GM18498 (cell line): ENCODE data around the gene ABCD4.
A peak's percentile ranks its signal among the peaks of the same experiment; 100 is the strongest.
"Not testable (repeated sequence)": the region's sequence is repeated elsewhere in the genome, so short reads cannot be mapped to it uniquely, and the experiment has no call there.

Experiments
- ATAC-seq: cut with Tn5 transposase; IDR thresholded peaks from one replicate; pipeline ENCODE4 v1.9.1; 2021; ENCODE audit warnings: mild to moderate bottlenecking, moderate library complexity; ENCODE audit not compliant: unreplicated experiment

The ABCD4 gene

DNA sequence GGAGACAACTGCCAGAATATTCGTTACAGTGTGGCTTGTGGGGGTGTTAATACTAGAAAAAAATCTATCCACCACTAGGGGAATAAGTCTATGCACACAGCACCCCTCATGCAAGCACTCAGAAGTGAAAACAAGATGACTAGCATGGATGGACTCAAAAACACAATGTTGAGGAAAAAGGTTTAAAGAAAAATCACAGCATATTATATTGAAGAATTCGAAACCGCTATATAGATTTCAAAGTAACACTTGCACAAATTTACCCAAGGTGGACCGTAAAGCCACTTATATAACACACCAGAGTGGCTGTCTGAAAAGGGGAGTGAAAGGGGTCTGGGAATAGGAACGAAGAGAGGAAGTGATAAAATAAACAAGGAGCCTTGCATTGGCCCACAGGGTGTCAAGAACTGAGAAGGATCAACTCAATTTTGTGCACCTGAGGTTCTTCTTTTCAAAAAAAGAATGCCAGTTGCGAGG is 544 bp downstream of the ABCD4 start:
- peak; percentile 46 for ATAC-seq

DNA sequence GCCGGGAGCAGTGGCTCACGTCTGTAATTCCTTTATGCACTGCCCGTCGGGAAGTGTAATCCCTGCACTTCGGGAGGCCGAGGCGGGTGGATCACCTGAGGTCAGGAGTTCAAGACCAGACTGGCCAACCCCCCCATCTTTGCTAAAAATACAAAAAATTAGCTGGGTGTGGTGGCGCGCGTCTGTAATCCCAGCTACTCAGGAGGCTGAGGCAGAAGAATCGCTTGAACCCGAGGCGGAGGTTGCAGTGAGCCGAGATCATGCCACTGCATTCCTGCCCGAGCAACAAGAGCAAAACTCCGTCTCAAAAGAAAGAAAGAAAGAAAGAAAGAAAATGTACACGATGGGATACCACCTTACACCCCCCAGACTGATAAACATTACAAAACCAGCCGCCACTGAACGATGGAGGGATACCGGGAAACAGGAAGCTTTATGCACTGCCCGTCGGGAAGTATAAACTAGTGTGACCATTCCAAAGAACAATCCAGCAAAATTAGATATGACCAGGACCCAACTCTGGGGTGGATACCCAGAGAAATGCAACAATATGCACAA is 1.1 kb downstream of the ABCD4 start:
- no peak for ATAC-seq

DNA sequence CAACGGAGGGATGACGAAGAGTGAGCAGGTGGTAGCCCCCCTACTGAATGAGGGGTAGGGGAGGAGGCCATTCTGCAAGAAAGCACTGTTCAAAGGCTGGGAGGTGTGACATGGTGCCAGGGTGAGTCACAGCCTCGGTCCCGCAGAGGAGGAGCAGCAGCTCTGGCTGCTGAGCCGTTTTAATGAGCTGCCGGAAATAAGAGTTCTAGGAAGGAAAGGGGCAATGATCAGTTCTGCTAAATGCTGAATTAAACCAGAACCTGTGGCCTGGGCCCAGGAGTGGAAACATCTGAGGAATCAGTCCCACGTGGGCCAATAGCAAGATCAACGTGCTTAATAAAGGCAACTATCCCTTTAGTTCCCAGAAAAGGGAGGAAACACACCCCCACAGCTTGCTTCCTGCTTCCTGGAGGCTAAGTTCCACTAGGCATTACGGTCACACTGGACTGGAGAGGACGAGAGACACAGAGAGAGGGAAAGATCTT is 3.6 kb downstream of the ABCD4 start:
- no peak for ATAC-seq

DNA sequence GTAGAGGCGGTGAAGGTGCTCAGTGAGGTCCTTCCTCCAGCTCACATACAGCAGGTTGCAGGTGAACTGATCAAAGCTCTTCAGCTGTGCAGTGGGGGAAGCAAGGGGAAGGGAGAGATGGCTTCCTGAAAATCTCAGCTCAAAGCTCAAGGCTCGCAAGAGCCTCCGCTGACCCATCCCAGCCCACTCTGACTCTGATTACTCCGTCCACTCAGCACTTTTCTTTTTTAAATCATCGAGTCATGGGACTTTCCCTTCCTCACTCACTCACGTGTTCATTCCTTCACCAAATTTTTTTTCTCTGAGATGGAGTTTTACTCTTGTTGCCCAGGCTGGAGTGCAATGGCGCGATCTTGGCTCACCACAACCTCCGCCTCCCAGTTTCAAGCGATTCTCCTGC is 4.7 kb downstream of the ABCD4 start:
- no peak for ATAC-seq

DNA sequence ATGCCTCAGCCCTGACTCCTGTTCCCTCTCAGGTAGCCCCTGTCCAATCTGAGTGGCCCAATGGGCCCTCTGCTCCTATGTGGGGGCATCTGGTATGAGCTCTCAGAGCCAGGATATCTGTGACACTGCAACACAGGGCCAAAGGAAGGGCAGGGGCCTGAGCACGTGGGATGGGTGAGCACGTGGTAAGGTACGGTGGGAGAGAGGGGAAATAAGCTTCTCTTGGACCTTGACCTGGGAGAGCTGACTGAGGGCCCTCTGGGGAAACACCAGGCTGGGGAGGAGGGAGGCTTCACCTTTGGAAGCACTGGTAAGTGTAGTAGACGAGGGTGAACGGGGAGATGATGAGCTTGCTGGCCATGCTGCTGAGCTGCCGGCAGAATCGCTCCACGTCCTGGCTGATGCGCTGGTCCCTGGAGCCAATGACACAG is 6.7 kb downstream of the ABCD4 start:
- no peak for ATAC-seq

DNA sequence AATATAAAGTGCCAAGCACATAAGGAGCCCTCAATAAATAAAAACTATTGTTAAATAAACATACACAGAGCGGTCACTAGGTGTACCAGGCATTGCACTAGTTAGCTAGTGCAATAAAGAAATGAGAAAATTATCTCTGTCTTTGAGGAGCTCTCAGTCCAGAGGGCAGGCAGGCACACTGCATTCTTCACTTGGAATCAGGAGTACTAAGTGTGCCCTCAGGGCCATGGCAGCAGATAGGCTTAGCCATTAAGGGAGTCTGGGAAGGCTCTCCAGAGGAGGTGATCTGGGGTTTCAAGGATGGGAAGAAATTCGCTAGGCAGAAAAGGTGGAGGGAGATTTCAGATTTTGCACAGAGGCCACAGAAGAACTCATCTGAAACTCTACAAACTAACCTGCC is 9.1 kb downstream of the ABCD4 start:
- ATAC-seq, result no peak

DNA sequence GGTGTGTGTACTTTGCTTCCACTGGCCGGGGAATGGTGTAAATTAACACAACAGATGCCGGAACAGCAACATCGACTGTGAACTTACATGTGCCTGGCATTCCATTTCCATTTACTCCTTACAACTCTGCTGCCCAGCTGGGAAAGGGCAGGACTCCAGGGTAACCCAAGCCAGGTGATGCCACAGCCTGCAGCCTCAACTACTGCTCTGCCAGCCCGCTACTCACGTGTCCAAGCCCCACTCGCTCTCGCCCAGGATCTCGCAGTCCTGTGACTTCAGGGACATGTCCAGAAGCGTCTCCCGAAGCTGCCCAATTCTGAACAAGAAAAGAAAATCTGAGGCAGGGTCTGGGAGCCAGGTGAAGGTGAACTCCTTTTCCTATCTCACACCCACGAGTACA is 10.7 kb downstream of the ABCD4 start:
- ATAC-seq, result no peak

DNA sequence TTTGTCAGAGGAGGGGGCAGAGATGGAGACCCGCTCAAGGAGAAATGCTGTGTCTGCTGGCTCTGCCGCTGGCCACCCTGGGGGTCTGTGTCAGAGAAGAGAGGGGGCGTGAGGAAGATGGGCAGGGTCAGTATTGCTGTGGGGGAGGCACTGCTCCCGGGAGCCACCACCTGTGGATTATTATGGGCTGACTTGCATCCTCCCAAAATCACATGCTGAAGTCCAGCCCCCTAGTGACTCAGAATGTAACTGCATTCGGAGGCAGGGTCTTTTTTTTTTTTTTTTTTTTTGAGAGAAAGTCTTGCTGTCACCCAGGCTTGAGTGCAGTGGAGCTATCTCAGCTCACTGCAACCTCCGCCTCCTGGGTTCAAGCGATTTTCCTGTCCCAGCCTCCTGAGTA is 12.3 kb downstream of the ABCD4 start:
- ATAC-seq, result no peak

DNA sequence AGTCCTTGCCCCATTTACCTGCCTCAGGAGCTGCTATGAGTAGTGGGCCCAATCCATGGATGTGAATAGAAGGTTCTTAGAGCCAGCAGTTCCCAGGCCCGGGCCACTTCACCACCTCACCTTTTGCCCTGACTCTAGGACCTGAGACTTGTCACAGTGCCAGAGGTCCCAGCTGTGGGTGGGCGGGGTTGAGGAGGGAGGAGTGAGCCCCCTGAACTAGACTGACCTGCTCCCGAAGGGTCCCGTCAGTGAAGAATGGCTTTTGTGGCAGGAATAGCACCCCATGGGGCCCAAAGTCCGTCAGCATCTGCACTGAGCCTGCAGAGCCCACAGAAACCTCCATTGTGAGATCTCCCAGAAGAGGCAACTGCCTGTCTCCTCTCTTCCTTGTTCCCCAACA is 12.9 kb downstream of the ABCD4 start:
- ATAC-seq, result no peak

DNA sequence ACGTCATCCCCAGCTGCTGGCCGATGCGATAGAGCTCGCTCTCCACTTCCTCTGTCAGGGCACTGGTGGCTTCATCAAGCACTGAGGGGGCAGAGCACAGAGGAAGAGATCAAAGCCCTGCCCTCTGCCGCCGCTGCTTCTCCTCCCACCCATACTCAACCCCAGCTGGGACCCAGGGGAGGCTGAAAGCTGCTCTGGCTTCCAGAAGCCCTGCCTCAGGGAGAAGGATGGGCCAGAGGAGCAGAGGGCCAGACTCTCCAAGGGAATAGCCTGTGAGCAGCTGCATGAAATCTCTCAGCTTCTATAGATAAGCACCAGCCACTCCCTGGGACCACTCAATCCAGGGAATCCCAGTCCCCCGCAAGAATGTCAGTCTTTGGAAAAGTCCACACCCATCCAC is 16.0 kb downstream of the ABCD4 start:
- ATAC-seq, result no peak

DNA sequence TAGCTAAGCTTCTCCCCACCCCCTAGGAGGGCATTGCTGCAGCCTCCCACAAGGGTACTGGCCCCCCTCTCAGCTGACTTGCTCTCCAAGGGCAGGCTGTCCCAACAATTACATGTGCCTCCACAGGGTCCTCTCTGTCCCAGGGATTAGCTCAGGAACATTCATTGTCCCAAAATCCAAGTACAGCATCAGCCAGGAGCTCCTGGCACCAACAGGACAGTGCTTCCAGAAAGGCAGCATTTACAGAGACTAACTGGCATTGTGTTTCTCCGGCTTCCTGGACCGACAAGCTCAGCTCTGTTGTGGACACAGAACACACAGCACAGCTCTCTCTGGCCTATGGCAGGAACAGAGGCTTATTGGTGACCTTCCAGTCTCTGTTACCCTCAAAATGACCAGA is 21.7 kb downstream of the ABCD4 start:
- ATAC-seq, result no peak

DNA sequence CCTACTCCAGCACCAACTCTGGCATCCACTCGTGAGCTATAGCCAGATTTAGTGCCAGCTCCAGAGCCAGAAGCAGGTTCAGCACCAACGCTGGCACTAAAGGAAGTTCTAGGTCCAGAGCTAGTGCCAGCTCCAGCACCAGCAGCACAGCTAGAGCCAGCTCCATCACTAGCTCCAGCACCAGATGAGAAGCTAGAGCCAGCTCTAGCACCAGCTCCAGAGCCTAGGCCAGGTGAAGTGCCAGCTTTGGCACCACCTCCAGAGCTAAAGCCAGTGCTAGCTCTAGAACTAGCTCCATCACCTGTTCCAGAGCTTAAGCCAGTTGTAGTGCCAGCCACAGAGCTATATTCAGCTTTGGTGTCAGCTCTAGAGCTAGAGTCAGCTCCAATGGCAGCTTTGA is 24.7 kb downstream of the ABCD4 start:
- ATAC-seq, result no peak

DNA sequence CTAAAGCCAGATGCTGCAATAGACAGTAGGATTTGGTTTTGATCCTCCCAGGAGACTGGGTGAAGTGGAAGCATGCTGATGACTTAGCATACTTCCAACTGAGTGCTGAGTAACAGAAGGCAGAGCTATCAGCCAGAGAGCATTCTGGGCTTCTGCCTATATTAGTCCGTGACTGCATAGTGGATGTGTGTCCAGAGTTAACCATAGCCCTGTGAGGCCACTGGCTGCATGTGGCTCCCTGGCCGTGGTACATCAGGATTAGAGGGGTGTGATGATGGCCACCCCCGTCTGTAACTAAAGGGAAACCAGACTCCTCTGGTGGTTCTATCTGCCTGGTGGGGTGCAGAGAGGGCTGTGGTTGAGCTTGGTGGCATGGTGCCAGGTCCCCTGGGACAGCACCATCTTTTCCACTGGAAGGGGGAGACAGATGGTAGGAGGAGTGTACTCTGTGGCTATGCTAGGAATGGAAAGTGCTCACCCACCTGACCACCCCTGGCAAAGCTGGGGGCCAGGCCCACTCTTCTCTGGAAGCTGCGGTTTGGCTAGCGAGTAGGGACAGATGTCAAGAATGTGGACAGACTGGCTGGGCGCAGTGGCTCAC is 27.4 kb downstream of the ABCD4 start:
- no peak for ATAC-seq

DNA sequence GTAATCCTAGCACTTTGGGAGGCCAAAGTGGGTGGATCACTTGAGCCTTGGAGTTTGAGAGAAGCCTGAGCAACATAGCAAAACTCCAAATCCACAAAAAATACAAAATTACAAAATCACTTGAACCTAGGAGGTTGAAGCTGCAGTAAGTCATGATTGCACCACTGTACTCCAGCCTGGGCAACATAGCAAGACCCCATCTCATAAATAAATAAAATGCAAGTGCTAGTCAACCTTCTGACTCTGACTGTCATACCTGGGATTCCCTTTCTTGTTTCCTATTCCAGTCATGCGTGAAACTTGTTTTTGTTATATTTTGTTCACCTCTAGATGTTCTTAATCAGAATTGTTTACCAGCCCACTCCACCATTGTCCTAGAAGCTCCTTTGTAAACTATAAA is 31.4 kb downstream of the ABCD4 start:
- no peak for ATAC-seq

DNA sequence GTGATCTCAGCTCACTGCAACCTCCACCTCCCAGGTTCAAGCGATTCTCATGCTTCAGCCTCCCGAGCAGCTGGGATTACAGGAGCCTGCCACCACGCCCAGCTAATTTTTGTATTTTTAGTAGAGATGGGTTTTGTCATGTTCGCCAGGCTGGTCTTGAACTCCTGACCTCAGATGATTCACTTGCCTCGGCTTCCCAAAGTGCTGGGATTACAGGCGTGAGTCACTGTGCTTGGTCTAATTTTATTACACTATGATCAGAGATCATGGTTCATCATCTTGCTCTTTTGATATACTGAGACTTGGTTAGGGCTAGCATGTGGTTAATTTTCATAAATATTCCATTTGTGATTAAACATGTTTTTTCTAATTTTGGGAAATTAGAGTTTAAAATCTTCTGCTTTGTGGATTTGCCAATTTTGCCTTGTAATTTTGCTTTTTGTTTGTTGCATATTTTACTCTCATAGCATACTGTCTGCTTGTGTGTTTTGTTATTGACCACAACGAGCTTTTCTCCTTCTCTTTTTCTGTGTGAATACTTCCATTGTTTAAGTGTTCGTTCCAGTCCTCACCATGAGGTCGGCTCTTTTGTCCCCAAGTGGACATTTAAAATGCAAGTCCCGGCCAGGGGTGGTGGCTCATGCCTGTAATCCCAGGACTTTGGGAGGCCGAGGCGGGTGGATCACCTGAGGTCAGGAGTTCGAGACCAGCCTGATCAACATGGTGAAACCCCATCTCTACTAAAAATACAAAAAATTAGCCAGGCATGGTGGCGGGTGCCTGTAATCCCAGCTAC is 32.2 kb downstream of the ABCD4 start:
- not testable (repeated sequence) for ATAC-seq

DNA sequence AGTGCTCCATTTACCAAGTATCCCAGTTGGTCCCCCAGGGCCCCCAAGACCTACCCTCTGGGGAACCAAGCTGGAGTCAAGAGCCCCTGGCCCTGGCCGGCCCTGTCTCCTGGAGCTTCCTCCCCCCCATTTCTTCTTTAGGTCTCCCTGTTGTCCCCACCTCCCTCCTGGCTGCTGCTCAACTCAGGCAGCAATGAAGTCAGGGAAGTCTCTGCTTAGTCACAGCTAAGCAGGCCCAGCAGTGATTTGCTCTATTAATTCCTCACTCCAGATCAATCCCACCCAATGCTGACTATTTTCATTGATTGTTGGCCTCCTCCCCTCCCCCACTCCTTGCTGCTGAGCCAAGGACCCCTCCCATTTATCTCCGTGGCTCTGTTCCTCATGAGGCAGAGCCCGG is 35.1 kb downstream of the ABCD4 start:
- no peak for ATAC-seq

DNA sequence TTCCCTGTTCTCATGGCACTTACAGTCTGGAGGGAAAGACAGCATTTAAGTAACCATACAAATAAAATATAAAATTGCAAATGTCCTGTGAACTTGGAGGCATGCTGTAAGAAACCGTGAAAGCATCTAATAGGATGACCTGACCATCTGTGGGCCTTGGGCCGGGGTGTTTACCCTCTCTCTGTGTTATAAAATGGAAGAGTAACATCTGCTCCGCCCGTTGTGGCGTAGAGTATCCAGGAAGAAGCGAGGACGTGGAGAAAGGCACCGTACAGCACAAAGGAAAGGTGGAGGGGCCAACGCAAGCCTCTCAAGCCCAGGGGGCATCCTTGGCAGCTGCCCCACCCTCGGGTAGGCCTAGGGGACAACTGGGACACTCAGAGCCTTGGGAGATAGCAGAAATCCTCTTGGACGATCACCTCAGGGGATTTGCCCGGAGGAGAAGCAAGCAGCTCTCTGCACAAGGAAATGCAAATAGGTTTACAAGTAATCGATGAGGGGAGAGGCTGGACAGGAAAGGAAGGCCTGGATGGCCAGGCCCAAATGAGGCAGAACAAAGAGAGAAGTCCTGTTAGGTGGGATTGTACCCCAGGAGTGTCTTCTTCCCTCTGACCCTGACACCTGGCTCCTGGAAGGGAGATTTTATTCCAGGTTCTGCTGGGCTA is 37.3 kb downstream of the ABCD4 start:
- no peak for ATAC-seq

DNA sequence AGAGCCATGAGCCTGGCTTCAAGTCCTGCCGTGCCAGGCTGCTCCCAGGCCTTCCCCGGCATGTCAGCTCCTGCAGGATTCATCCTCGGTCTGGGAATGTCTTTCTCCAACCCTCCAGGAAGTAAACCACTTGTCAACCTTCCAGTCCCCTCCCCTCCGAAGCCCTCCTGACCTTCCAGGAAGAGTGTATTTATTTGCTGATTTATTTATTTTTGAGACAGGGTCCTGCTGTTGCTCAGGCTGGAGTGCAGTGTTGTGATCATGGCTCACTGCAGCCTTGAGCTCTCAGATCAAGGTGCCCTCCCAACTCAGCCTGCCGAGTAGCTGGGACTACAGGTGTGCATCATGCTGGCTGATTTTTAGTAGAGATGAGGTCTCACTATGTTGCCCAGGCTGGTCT is 38.8 kb downstream of the ABCD4 start:
- no peak for ATAC-seq

DNA sequence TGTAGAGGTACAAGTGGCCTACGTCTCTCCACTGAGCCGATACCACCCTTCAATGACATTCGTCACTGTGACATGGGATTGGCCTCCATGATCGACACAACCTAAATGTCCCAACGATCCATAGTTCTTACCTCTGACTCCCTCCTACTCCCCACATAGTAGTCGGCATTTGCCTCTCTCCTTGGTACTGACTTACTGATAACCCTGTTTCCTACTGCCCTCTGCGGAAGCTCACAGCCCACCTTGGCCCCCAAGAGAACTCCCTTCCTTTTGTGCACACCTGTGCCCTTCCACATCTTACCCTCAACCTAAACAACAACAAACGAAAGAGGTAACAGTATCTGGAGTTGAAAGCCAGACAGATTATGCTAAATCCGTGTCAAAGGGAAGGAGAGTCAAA is 39.6 kb downstream of the ABCD4 start:
- ATAC-seq, result no peak

DNA sequence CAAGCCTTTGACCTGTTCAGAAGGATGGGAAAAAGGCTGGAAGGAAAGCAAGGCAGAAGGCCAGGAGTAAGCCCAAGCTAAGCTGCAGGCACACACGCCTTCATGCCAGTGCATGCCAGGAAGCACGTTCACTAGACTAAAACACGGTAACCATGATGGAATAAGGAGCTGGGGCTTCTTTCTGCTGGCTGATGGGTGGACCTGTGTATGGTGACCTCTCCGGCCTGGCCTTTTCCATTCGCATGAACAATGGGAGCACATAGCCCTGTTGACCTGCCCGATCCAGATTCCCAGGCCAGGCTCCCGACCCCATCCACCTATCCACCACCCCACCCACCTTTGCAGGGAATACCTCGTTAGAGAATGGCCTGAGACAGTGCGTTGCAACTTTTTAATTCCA is 40.7 kb downstream of the ABCD4 start:
- ATAC-seq, result no peak

DNA sequence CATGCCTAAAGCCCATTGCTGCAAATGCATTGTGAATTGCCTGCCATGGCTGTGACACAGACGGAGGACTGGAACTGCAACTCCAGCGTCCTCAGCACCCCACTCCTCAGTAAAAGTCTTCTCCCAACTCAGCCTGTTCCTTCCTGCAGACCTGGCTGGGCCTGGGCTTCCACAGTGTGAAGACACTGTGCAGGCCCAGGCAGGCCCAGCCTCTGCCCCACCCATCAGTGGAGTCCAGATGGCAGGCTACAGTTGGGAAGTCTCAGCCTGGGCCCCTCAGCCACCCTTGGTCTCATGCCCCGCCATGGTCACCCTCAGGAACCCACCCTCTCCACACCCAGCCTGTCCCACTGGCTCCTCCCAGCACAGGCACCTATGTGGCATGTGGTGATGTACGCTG is 41.4 kb downstream of the ABCD4 start:
- ATAC-seq, result no peak
